SU-DHL-6 (cell line): ENCODE measurements around the gene PDE4B.

ENCODE experiments used
- H2AFZ ChIP-seq: fragments of 200-600 bp; sonication (generic); 2 replicates; pipeline ENCODE4 v1.6.1; 2014; ENCODE audit warnings: low read depth, mild to moderate bottlenecking, moderate library complexity, mixed read lengths, antibody characterized with exemption, low read length; ENCODE audit not compliant: severe bottlenecking
- H3F3A ChIP-seq: fragments of 200-600 bp; shearing (Covaris generic); 2 replicates; pipeline ENCODE4 v1.6.0; 2016; ENCODE audit warnings: antibody characterized with exemption, mild to moderate bottlenecking; ENCODE audit not compliant: insufficient read depth
- H3K27ac ChIP-seq: fragments of 200-600 bp; sonication (generic); 2 replicates; pipeline ENCODE4 v1.5.1; 2016; ENCODE audit warnings: low read depth, mild to moderate bottlenecking, low read length, moderate library complexity, mixed read lengths
- H3K27me3 ChIP-seq: fragments of 200-600 bp; sonication (generic), shearing (Covaris generic); 2 replicates; pipeline ENCODE4 v1.6.0; 2014; ENCODE audit warnings: mild to moderate bottlenecking, low read length
- H3K36me3 ChIP-seq: fragments of 200-600 bp; sonication (generic); 2 replicates; pipeline ENCODE4 v1.6.1; 2014; ENCODE audit warnings: mild to moderate bottlenecking, low read length, mixed read lengths
- H3K4me2 ChIP-seq: fragments of 300-600, 200-600 bp; shearing (Covaris generic), sonication (generic); 2 replicates; pipeline ENCODE4 v1.6.0; 2014; ENCODE audit warnings: low read length, low read depth, mild to moderate bottlenecking; ENCODE audit not compliant: poor library complexity, severe bottlenecking
- H3K4me3 ChIP-seq: fragments of 200-600 bp; sonication (generic); 2 replicates; pipeline ENCODE4 v1.5.1; 2014; ENCODE audit warnings: antibody characterized with exemption, low read length, mild to moderate bottlenecking, mixed read lengths; ENCODE audit not compliant: insufficient read depth, poor library complexity, severe bottlenecking
- H3K79me2 ChIP-seq: fragments of 200-600 bp; sonication (generic); 2 replicates; pipeline ENCODE4 v1.6.1; 2014; ENCODE audit warnings: mild to moderate bottlenecking, low read length, moderate library complexity; ENCODE audit not compliant: insufficient read depth
- H3K9ac ChIP-seq: fragments of 200-600 bp; sonication (generic); 2 replicates; pipeline ENCODE4 v1.7.0; 2014; ENCODE audit warnings: mild to moderate bottlenecking, low read length
- H3K9me2 ChIP-seq: fragments of 200-600 bp; sonication (generic); replicated peaks from 2 replicates; pipeline ENCODE4 v1.6.1; 2014; ENCODE audit warnings: low read length; ENCODE audit not compliant: insufficient read depth
- H3K9me3 ChIP-seq: fragments of 200-600 bp; sonication (generic); 2 replicates; pipeline ENCODE4 v1.6.1; 2014; ENCODE audit warnings: low read length, mixed read lengths; ENCODE audit not compliant: insufficient read depth
- H4K20me1 ChIP-seq: fragments of 200-600 bp; sonication (generic); 2 replicates; pipeline ENCODE4 v1.6.1; 2014; ENCODE audit warnings: low read depth, mild to moderate bottlenecking, antibody characterized with exemption, low read length, moderate library complexity, mixed read lengths
- CTCF ChIP-seq: fragments of 200-600 bp; sonication (generic); IDR thresholded peaks from one replicate; pipeline ENCODE4 v1.5.1; 2017; ENCODE audit warnings: antibody characterized with exemption, mild to moderate bottlenecking, low read length, moderate library complexity; ENCODE audit not compliant: insufficient read depth, poor library complexity, severe bottlenecking
- EZH2phosphoT487 ChIP-seq: fragments of 200-600 bp; sonication (generic), shearing (Covaris generic); conservative IDR thresholded peaks from 2 replicates; pipeline ENCODE4 v1.6.1; 2018; ENCODE audit warnings: mild to moderate bottlenecking, antibody characterized with exemption, low read length, moderate library complexity, mixed read lengths

Gene PDE4B

GRCh38 chr1:65997693-65998092 lies 205.0 kb downstream of the PDE4B start:
- Histone ChIP-seq H2AFZ (no peak overlapping the region), H3K9me3 (no peaks in the 10 kb centered on the region), H3K9ac (no peak overlapping the region), H3K9me2 (no peaks in the 10 kb centered on the region), H3K4me3 (no peak overlapping the region), H3K36me3 (no peaks in the 10 kb centered on the region), H3K79me2 (no peaks in the 10 kb centered on the region), H3F3A (no peaks in the 10 kb centered on the region), H4K20me1 (no peaks in the 10 kb centered on the region), H3K4me2 (no peak overlapping the region), H3K27ac (no peak overlapping the region), H3K27me3 (no peaks in the 10 kb centered on the region)
- no peak for TF ChIP-seq CTCF
- TF ChIP-seq EZH2phosphoT487, result no peak

DNA sequence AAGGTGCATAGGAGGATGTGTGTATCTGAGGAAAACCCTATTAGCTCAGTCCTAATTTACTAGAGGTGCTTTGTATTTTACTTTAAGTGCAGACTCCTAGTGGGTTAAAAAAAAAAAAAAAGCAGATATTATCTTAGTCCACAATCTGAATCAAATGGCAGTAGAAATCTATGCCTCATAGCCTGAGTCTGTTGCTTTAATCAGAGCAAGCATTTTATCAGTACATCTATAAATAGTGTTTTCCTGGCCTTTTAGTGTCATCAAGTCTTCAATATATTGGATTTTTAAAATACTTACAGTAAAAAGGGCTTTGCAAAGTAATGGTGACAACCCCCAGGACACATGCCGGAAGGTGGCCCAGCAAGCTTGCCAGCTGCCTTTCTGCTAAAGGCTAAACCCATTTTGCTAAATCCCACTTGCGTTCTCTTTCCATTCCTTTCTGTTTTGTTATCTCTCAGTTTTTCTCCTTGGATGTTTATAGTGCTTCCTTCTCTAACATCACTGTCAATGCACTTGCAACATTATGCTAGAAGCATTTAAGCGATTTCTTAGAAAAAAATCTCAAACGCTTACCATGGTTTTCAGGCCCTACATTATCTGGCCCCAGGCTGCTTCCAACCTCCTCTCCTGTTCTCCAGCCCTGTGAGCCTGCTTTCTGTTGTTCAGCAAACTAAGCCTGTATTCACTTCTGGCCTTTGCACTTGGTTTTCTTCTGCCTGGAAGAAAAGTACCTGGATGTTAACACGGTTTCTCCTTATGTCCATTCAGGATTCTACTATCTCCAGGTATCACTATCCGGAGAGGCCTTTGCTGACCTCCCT lies 206.3 kb downstream of the PDE4B start:
- no peaks in the 10 kb centered on the region for H3K9me2 ChIP-seq
- no peaks in the 10 kb centered on the region for H3K36me3 ChIP-seq
- no peaks in the 10 kb centered on the region for H3F3A ChIP-seq
- TF ChIP-seq EZH2phosphoT487, result no peak
- no peak for TF ChIP-seq CTCF
- no peak overlapping the region for H3K4me2 ChIP-seq
- no peaks in the 10 kb centered on the region; the same call in 1 of the 2 replicates for H3K27me3 ChIP-seq
- no peak overlapping the region for H3K9ac ChIP-seq
- no peak overlapping the region for H3K4me3 ChIP-seq
- no peaks in the 10 kb centered on the region for H3K79me2 ChIP-seq
- no peaks in the 10 kb centered on the region for H3K9me3 ChIP-seq
- H4K20me1 ChIP-seq, result no peaks in the 10 kb centered on the region
- no peak overlapping the region for H3K27ac ChIP-seq
- no peak overlapping the region for H2AFZ ChIP-seq

- H3K27me3 ChIP-seq, result no peaks in the 10 kb centered on the region; the same call in 1 of the 2 replicates
- H3K36me3 ChIP-seq, result no peaks in the 10 kb centered on the region
- no peak for TF ChIP-seq CTCF
- TF ChIP-seq EZH2phosphoT487, result no peak
- H2AFZ ChIP-seq, result no peak overlapping the region
- no peaks in the 10 kb centered on the region for H3K79me2 ChIP-seq
- no peak overlapping the region for H3K9ac ChIP-seq
- H3K4me2 ChIP-seq, result no peak overlapping the region
- no peak overlapping the region for H3K4me3 ChIP-seq
- H3K9me3 ChIP-seq, result no peaks in the 10 kb centered on the region
- H3F3A ChIP-seq, result no peaks in the 10 kb centered on the region
- H3K27ac ChIP-seq, result no peak overlapping the region
- H4K20me1 ChIP-seq, result no peaks in the 10 kb centered on the region
- H3K9me2 ChIP-seq, result no peaks in the 10 kb centered on the region
These were observed 207.4 kb downstream of the PDE4B start for GRCh38 chr1:66000033-66000637.
